ENCODE results near the gene FA2H.

Gene FA2H

DNA sequence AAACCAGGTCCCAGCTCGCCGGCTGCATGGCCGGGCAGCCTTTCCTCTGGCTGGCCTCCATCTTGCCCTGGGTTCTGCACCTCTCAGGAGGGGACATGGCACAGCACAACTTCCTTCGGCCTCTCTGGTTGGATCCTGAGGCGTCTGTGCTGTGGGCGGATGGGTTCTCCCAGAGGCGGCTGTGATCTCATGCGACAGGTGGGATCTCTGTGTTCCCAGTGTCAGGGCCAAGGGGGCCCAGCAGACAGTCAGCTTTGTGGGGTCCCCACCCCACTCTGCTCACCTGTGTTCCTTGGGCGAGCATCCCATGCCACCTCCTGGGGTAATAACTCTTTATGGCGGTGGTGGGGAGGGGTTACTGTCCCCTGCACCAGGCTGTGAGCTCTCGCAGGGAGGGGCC lies 35.8 kb downstream of the FA2H start:
- peaks cover 15 to 42% of the 10 kb centered on the region in 2 donors for H3K4me1 ChIP-seq (ENCODE audit: control insufficient read depth in 2 of 2, insufficient read depth in 1 of 2, low read depth in 1 of 2, low read length in 2 of 2)
- no peak for DNase-seq (ENCODE audit: low spot score)

DNA sequence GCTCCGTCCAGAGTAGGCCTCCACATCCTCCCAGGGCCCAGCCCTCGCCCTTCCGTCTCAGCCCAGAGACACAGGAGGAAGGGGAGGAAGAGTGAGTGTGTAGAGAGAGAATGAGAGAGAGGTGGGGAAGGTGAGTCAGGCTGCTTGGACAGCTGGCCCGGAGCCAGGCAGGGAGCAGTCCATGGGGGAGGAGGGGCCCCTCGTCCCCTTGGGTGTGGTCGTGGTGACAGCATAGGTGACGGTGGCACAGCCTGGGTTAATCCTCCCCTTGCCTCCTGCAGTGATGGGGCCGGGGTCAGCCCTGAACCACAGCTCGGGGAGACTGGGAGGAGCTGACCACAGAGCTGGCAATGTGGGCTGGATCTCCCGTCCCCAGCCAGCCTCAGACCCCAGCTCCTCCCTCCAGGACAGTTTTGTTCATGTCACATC lies 36.5 kb downstream of the FA2H start:
- H3K18ac ChIP-seq (ENCODE audit: low read length), result peak overlapping the region; percentile 90
- peak overlapping the region; percentile 83 for H2AFZ ChIP-seq (ENCODE audit: low read length)
- peaks cover 0 to 32% (median 0%) of the 10 kb centered on the region in 3 experiments for H3K27me3 ChIP-seq (ENCODE audit: control insufficient read depth in 3 of 3, insufficient read depth in 3 of 3, low read depth in 1 of 3, low read length in 3 of 3)
- H3K27ac ChIP-seq (replicated peaks; ENCODE audit: low read length), result no peak overlapping the region
- no peak overlapping the region for H3K4ac ChIP-seq (ENCODE audit: low read length)
- no peaks in the 10 kb centered on the region for H3K36me3 ChIP-seq (replicated peaks in 1 of 2; ENCODE audit: control insufficient read depth in 2 of 2, insufficient read depth in 2 of 2, low read length in 2 of 2)
- peak overlapping the region; percentile 76 for H2AK5ac ChIP-seq (ENCODE audit: low read depth, low read length)
- peak overlapping the region; percentile 88 for H3K9ac ChIP-seq (ENCODE audit: low read depth, low read length, poor library complexity)
- peaks cover 13 to 38% of the 10 kb centered on the region in 2 donors for H3K4me1 ChIP-seq (ENCODE audit: control insufficient read depth in 2 of 2, insufficient read depth in 1 of 2, low read depth in 1 of 2, low read length in 2 of 2)
- peak overlapping the region; percentile 46 for H2BK12ac ChIP-seq (ENCODE audit: low read length)
- H3K4me2 ChIP-seq (ENCODE audit: insufficient read depth, low read length, poor library complexity, severe bottlenecking), result no peak overlapping the region
- peak overlapping the region; percentile 87 for H2BK5ac ChIP-seq (ENCODE audit: low read length)
- peak overlapping the region; percentile 32 for H3K14ac ChIP-seq (ENCODE audit: low read length)
- no peak overlapping the region for H2BK120ac ChIP-seq (ENCODE audit: low read depth, low read length)
- peak overlapping the region; percentile 88 for H2BK15ac ChIP-seq (ENCODE audit: low read length)
- no peak for DNase-seq (ENCODE audit: low spot score)
- H3K79me1 ChIP-seq (ENCODE audit: low read depth, low read length), result no peaks in the 10 kb centered on the region
- peak overlapping the region; percentile 85 for H3K23ac ChIP-seq (ENCODE audit: low read depth, low read length, poor library complexity)
- H3K9me3 ChIP-seq (replicated peaks in 1 of 2; ENCODE audit: control insufficient read depth in 2 of 2, insufficient read depth in 1 of 2, low read depth in 1 of 2, low read length in 2 of 2), result no peaks in the 10 kb centered on the region
- H3K4me3 ChIP-seq (ENCODE audit: low read length in 2 of 2), result no peak overlapping the region
- H4K91ac ChIP-seq (ENCODE audit: low read depth, low read length, poor library complexity), result peak overlapping the region; percentile 64
- H4K8ac ChIP-seq (ENCODE audit: low read depth, low read length), result no peak overlapping the region
- WGBS, 2 donors (ENCODE audit: extremely low coverage in 2 of 2, insufficient read length in 2 of 2, insufficient replicate concordance in 1 of 2), result no CpG with 5 or more reads among the region's 10 CpGs

More for the DNA sequence above, 35.8 kb downstream of the FA2H start:
- Histone ChIP-seq H3K4me3 (ENCODE audit: low read length in 2 of 2) (no peak overlapping the region), H3K27me3 (ENCODE audit: control insufficient read depth in 3 of 3, insufficient read depth in 3 of 3, low read depth in 1 of 3, low read length in 3 of 3) (peaks cover 0 to 39% (median 0%) of the 10 kb centered on the region in 3 experiments), H3K79me1 (ENCODE audit: low read depth, low read length) (no peaks in the 10 kb centered on the region), H4K8ac (ENCODE audit: low read depth, low read length) (no peak overlapping the region), H3K9me3 (replicated peaks in 1 of 2; ENCODE audit: control insufficient read depth in 2 of 2, insufficient read depth in 1 of 2, low read depth in 1 of 2, low read length in 2 of 2) (no peaks in the 10 kb centered on the region), H3K4ac (ENCODE audit: low read length) (peak overlapping the region; percentile 58), H4K91ac (ENCODE audit: low read depth, low read length, poor library complexity) (no peak overlapping the region), H2BK120ac (ENCODE audit: low read depth, low read length) (peak overlapping the region; percentile 24), H3K36me3 (replicated peaks in 1 of 2; ENCODE audit: control insufficient read depth in 2 of 2, insufficient read depth in 2 of 2, low read length in 2 of 2) (no peaks in the 10 kb centered on the region), H3K9ac (ENCODE audit: low read depth, low read length, poor library complexity) (peak overlapping the region; percentile 88), H2BK15ac (ENCODE audit: low read length) (peak overlapping the region; percentile 88), H3K27ac (replicated peaks; ENCODE audit: low read length) (no peak overlapping the region), H3K23ac (ENCODE audit: low read depth, low read length, poor library complexity) (no peak overlapping the region), H2AK5ac (ENCODE audit: low read depth, low read length) (peak overlapping the region; percentile 76), H2BK12ac (ENCODE audit: low read length) (no peak overlapping the region), H3K4me2 (ENCODE audit: insufficient read depth, low read length, poor library complexity, severe bottlenecking) (no peak overlapping the region), H2BK5ac (ENCODE audit: low read length) (peak overlapping the region; percentile 87), H3K18ac (ENCODE audit: low read length) (peak overlapping the region; percentile 90), H3K14ac (ENCODE audit: low read length) (no peak overlapping the region), H2AFZ (ENCODE audit: low read length) (peak overlapping the region; percentile 83)
- no CpG with 5 or more reads among the region's 11 CpGs for WGBS, 2 donors (ENCODE audit: extremely low coverage in 2 of 2, insufficient read length in 2 of 2, insufficient replicate concordance in 1 of 2)

DNA sequence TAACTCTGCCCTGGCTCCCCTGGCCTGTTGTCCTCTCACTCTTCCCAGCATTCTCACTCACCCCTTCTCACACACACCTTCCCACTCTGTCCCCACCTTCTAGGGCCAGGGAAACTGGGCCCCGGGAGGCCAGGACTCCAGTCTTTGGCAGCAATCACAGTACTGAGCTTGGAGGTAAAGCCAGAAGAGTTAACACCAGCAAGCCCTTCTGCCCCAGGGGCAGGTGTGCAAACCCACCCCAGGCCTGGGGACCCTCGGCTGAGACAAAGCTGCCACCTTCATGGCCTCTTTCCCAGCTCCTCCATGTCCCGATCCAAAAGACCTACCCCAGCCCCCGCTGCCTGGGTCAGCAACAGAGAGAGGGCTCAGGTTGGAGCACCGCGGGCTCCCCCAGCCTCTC lies 37.1 kb downstream of the FA2H start:
- Histone ChIP-seq H3K36me3 (replicated peaks in 1 of 2; ENCODE audit: control insufficient read depth in 2 of 2, insufficient read depth in 2 of 2, low read length in 2 of 2) (no peaks in the 10 kb centered on the region), H3K79me1 (ENCODE audit: low read depth, low read length) (no peaks in the 10 kb centered on the region), H4K8ac (ENCODE audit: low read depth, low read length) (no peak overlapping the region), H3K9me3 (replicated peaks in 1 of 2; ENCODE audit: control insufficient read depth in 2 of 2, insufficient read depth in 1 of 2, low read depth in 1 of 2, low read length in 2 of 2) (no peaks in the 10 kb centered on the region), H2BK5ac (ENCODE audit: low read length) (peak overlapping the region; percentile 87), H3K18ac (ENCODE audit: low read length) (peak overlapping the region; percentile 58), H3K4me1 (ENCODE audit: control insufficient read depth in 2 of 2, insufficient read depth in 1 of 2, low read depth in 1 of 2, low read length in 2 of 2) (peaks cover 13 to 38% of the 10 kb centered on the region in 2 donors), H3K27ac (replicated peaks; ENCODE audit: low read length) (no peak overlapping the region), H2BK12ac (ENCODE audit: low read length) (no peak overlapping the region), H3K9ac (ENCODE audit: low read depth, low read length, poor library complexity) (peak overlapping the region; percentile 51), H2AFZ (ENCODE audit: low read length) (peak overlapping the region; percentile 83), H4K91ac (ENCODE audit: low read depth, low read length, poor library complexity) (no peak overlapping the region), H3K27me3 (ENCODE audit: control insufficient read depth in 3 of 3, insufficient read depth in 3 of 3, low read depth in 1 of 3, low read length in 3 of 3) (peaks cover 0 to 32% (median 0%) of the 10 kb centered on the region in 3 experiments), H3K14ac (ENCODE audit: low read length) (peak overlapping the region; percentile 66), H3K4me2 (ENCODE audit: insufficient read depth, low read length, poor library complexity, severe bottlenecking) (no peak overlapping the region), H2AK5ac (ENCODE audit: low read depth, low read length) (peak overlapping the region; percentile 91), H3K23ac (ENCODE audit: low read depth, low read length, poor library complexity) (no peak overlapping the region), H3K4me3 (ENCODE audit: low read length in 2 of 2) (no peak overlapping the region), H2BK120ac (ENCODE audit: low read depth, low read length) (peak overlapping the region; percentile 57), H3K4ac (ENCODE audit: low read length) (no peak overlapping the region), H2BK15ac (ENCODE audit: low read length) (peak overlapping the region; percentile 76)
- WGBS, 2 donors (ENCODE audit: extremely low coverage in 2 of 2, insufficient read length in 2 of 2, insufficient replicate concordance in 1 of 2), result no CpG with 5 or more reads among the region's 6 CpGs
- DNase-seq (ENCODE audit: low spot score), result no peak

DNA sequence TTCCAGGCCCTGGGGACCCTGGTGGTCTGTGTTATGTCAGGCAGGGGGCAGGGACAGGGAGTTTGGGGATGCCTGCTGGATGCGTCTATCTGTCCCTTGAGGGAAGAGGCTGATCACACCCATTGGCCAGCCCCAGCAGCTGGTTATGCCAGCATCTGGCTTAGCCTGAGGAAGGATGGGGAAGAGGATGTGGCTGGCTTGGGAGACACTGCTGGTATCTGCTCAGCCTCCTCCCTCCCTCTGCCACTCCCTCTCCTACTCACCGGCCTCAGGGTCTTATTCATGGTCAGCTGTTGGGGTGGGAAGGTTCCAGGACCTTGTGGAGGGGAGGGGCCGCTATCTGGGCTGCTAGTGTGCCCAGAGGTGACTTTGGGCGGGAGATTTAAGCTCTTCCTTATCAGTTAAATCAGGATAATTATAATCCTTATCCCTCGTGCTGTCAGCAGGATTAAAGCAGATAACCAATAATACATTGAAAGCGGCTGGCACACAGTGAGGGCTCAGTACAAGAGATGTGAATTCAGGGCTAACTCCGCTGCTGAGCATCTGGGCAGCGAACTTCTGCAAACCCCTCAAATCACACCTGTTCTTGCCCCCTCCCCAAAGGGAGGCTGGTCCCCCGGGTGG lies 38.0 kb downstream of the FA2H start:
- H3K79me1 ChIP-seq (ENCODE audit: low read depth, low read length), result no peaks in the 10 kb centered on the region
- no peak overlapping the region for H3K4ac ChIP-seq (ENCODE audit: low read length)
- H3K23ac ChIP-seq (ENCODE audit: low read depth, low read length, poor library complexity), result peak overlapping the region; percentile 69
- WGBS, 2 donors (ENCODE audit: extremely low coverage in 2 of 2, insufficient read length in 2 of 2, insufficient replicate concordance in 1 of 2), result no CpG with 5 or more reads among the region's 9 CpGs
- H3K14ac ChIP-seq (ENCODE audit: low read length), result no peak overlapping the region
- H2BK12ac ChIP-seq (ENCODE audit: low read length), result peak overlapping the region; percentile 50
- no peak overlapping the region for H3K9ac ChIP-seq (ENCODE audit: low read depth, low read length, poor library complexity)
- H4K91ac ChIP-seq (ENCODE audit: low read depth, low read length, poor library complexity), result no peak overlapping the region
- H2AK5ac ChIP-seq (ENCODE audit: low read depth, low read length), result peak overlapping the region; percentile 91
- peaks cover 13 to 36% of the 10 kb centered on the region in 2 donors for H3K4me1 ChIP-seq (ENCODE audit: control insufficient read depth in 2 of 2, insufficient read depth in 1 of 2, low read depth in 1 of 2, low read length in 2 of 2)
- no peak overlapping the region for H2BK5ac ChIP-seq (ENCODE audit: low read length)
- H3K4me3 ChIP-seq (ENCODE audit: low read length in 2 of 2), result no peak overlapping the region
- no peaks in the 10 kb centered on the region for H3K9me3 ChIP-seq (replicated peaks in 1 of 2; ENCODE audit: control insufficient read depth in 2 of 2, insufficient read depth in 1 of 2, low read depth in 1 of 2, low read length in 2 of 2)
- no peak overlapping the region for H4K8ac ChIP-seq (ENCODE audit: low read depth, low read length)
- H3K36me3 ChIP-seq (replicated peaks in 1 of 2; ENCODE audit: control insufficient read depth in 2 of 2, insufficient read depth in 2 of 2, low read length in 2 of 2), result no peaks in the 10 kb centered on the region
- H2BK120ac ChIP-seq (ENCODE audit: low read depth, low read length), result peak overlapping the region; percentile 57
- DNase-seq (ENCODE audit: low spot score), result no peak
- peaks cover 0 to 32% (median 0%) of the 10 kb centered on the region in 3 experiments for H3K27me3 ChIP-seq (ENCODE audit: control insufficient read depth in 3 of 3, insufficient read depth in 3 of 3, low read depth in 1 of 3, low read length in 3 of 3)
- H3K18ac ChIP-seq (ENCODE audit: low read length), result peak overlapping the region; percentile 82
- no peak overlapping the region for H2AFZ ChIP-seq (ENCODE audit: low read length)
- H3K27ac ChIP-seq (replicated peaks; ENCODE audit: low read length), result no peak overlapping the region
- H2BK15ac ChIP-seq (ENCODE audit: low read length), result peak overlapping the region; percentile 76
- no peak overlapping the region for H3K4me2 ChIP-seq (ENCODE audit: insufficient read depth, low read length, poor library complexity, severe bottlenecking)

Data from neuronal stem cell (in vitro differentiated cells).